GM21515 (cell line): ENCODE measurements around the gene SDR42E2.
"Not testable (repeated sequence)": the region's sequence is repeated elsewhere in the genome, so short reads cannot be mapped to it uniquely, and the experiment has no call there.

Experiments used
- ATAC-seq: cut with Tn5 transposase; IDR thresholded peaks from one replicate; pipeline ENCODE4 v1.9.1; 2021; ENCODE audit not compliant: unreplicated experiment

The SDR42E2 gene

GRCh38 chr16:22210285-22210684 is 48.0 kb downstream of the SDR42E2 start:
- ATAC-seq, result no peak

GRCh38 chr16:22210854-22211253 is 48.5 kb downstream of the SDR42E2 start:
- ATAC-seq, result no peak

- ATAC-seq, result no peak
Observed at GRCh38 chr16:22213236-22213635, 50.9 kb downstream of the SDR42E2 start.

- ATAC-seq, result no peak
Observed at GRCh38 chr16:22213801-22214200, 51.5 kb downstream of the SDR42E2 start.

- ATAC-seq, result no peak
Observed at GRCh38 chr16:22214402-22214801, 52.1 kb downstream of the SDR42E2 start.

GRCh38 chr16:22214889-22215288 is 52.6 kb downstream of the SDR42E2 start:
- no peak for ATAC-seq

- ATAC-seq, result no peak
Observed at GRCh38 chr16:22216191-22216831, 54.0 kb downstream of the SDR42E2 start.

GRCh38 chr16:22216832-22217225 is 54.5 kb downstream of the SDR42E2 start:
- not testable (repeated sequence) for ATAC-seq

- peak; percentile 63 for ATAC-seq
Observed at GRCh38 chr16:22217890-22218730, 55.8 kb downstream of the SDR42E2 start.

- no peak for ATAC-seq
Observed at GRCh38 chr16:22219389-22220068, 57.2 kb downstream of the SDR42E2 start.

- ATAC-seq, result no peak
Observed at GRCh38 chr16:22220069-22220440, 57.7 kb downstream of the SDR42E2 start.

- no peak for ATAC-seq
Observed at GRCh38 chr16:22220714-22221113, 58.4 kb downstream of the SDR42E2 start.

- no peak for ATAC-seq
Observed at GRCh38 chr16:22222006-22222405, 59.7 kb downstream of the SDR42E2 start.

GRCh38 chr16:22222998-22223397 is 60.7 kb downstream of the SDR42E2 start:
- no peak for ATAC-seq

- no peak for ATAC-seq
Observed at GRCh38 chr16:22225060-22225459, 62.8 kb downstream of the SDR42E2 start.

GRCh38 chr16:22229889-22230288 is 67.6 kb downstream of the SDR42E2 start:
- no peak for ATAC-seq

- ATAC-seq, result no peak
Observed at GRCh38 chr16:22232277-22233036, 70.2 kb downstream of the SDR42E2 start.

- ATAC-seq, result no peak
Observed at GRCh38 chr16:22233037-22233372, 70.7 kb downstream of the SDR42E2 start.

GRCh38 chr16:22235839-22236745 is 73.8 kb downstream of the SDR42E2 start:
- ATAC-seq, result no peak

GRCh38 chr16:22239131-22239805 is 77.0 kb downstream of the SDR42E2 start:
- no peak for ATAC-seq
